ENCODE measurements around the gene CDC42EP3.

DNA sequence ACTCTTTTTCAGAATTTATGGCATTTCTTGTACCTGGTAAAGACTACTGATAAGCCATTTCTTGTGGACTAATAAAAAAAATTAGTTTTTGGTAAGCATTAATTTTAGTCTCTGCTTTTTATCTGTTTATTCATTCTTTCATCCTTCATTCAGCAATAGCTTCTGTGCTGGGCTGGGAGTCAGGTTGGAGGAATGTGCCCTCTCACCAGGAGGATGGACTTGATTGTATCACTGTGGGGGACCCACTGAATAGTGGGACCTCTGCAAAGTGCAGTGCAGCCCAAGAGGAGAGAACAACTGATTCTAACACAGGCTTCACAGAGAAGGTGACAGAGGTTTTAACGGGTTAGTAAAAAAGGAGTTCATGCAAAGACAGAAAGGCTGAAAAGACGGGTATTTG, 39.1 kb downstream of the CDC42EP3 start:
- TF ChIP-seq POLR2A (IDR thresholded peaks at IDR 0.05) (no peak), POLR2AphosphoS5 (IDR thresholded peaks at IDR 0.05) (no peak)
- TF ChIP-seq, protein P1, sequence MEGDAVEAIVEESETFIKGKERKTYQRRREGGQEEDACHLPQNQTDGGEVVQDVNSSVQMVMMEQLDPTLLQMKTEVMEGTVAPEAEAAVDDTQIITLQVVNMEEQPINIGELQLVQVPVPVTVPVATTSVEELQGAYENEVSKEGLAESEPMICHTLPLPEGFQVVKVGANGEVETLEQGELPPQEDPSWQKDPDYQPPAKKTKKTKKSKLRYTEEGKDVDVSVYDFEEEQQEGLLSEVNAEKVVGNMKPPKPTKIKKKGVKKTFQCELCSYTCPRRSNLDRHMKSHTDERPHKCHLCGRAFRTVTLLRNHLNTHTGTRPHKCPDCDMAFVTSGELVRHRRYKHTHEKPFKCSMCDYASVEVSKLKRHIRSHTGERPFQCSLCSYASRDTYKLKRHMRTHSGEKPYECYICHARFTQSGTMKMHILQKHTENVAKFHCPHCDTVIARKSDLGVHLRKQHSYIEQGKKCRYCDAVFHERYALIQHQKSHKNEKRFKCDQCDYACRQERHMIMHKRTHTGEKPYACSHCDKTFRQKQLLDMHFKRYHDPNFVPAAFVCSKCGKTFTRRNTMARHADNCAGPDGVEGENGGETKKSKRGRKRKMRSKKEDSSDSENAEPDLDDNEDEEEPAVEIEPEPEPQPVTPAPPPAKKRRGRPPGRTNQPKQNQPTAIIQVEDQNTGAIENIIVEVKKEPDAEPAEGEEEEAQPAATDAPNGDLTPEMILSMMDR (IDR thresholded peaks at IDR 0.05) = no peak

Measured in stomach (tissue), 4 donors.